NCI-H69 (cell line): ENCODE results near the gene BCKDK.
"Not testable (repeated sequence)": the region's sequence is repeated elsewhere in the genome, so short reads cannot be mapped to it uniquely, and the experiment has no call there.

ENCODE experiments used
- DNase-seq: peaks from one replicate; lab custom pipeline; 2025; lab: John Stamatoyannopoulos, UW

The BCKDK gene

DNA sequence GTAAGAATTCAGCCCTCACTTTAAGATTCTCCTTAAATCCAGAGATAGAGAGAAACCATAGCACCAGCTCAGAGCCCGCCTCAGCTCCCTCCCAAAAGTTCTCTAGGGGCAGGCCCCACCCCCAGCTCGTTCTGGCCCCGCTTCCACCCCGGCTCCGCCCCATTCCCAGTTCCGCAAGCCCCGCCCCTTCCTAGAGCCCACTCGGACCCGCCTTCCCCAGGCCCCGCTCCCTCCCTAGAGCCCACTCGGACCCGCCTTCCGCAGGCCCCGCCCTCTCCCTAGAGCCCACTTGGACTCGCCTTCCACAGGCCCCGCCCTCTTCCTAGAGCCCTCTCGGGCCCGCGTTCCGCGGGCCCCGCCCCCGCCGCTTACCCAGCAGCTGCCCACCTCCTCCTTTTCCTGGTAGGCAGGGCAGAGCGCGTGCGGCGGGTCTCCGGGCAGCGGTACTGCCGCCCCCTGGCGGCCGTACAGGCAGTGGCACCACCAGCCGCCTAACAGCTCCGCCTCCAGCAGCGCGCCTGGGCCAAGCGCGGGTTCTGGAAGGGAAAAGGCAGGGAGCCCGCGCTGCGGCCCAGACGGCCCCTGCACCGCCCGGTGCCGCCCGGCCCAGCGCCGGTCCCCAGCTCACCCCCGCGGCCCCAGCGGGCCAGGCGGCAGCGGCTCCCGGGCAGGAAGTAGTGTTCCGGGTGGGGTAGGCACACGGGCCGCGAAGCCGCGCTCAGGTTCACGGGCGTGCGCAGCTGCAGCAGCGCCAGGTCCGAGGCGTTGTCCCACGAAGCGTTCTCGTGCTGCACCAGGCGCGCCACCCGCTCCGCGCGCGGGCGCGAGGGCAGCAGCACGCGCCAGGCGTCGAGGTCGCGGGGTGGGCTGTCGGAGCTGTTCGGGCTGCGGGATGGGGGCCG is 34.2 kb downstream of the BCKDK start:
- DNase-seq: peak; percentile 100

DNA sequence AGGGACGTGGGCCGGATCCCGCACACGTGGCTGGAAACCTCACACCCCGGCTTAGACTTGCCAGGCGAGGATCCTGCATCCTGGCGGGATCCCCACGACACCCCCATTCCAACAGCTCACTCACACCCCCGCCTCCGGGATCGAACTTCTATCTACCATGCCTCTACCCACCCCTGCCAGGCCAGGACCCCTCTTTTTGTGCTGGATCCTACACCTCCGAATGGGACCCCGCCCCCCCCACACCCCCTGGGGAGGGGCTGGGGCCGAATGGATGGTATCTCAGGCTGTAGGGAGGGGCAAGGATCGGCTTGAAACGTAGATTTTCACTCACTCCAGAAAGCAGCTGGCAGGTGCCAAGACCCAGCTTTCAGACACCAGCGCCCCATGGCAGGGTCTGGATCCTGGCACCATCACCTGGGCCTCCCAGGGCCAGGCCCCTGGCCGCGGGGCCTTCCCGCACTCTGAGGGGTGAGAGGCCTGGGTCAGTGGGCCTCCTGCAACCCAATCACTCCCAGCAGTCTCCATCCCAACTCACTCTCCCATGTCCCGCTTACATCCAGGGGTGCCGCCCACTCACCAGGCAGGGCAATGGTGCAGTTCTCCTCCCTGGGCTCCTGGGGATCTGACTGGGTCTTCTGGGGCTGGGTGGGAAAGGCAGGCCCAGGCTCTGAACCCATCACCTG is 35.0 kb downstream of the BCKDK start:
- no peak for DNase-seq

DNA sequence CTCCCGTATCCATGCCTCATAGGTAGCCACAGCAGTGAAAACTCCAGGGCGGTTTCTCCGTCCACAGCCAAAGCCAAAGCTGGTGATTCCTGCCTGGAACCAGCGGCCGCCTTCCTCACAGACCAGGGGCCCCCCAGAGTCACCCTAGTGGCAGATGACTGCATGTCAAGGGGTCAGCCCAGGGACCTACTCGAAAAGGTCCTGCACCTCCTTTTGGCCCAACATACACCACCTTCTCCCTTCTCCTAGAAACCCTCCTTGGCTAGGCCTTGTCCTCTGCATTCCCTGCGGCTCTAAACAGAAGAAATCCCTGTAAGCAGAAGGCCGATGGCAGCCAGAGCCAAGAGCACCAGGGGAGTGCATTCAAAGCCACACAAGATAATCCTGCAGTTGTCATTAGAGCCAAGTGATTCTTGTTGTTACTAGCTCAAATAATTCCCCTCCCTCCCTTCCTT is 35.5 kb downstream of the BCKDK start:
- DNase-seq: no peak

DNA sequence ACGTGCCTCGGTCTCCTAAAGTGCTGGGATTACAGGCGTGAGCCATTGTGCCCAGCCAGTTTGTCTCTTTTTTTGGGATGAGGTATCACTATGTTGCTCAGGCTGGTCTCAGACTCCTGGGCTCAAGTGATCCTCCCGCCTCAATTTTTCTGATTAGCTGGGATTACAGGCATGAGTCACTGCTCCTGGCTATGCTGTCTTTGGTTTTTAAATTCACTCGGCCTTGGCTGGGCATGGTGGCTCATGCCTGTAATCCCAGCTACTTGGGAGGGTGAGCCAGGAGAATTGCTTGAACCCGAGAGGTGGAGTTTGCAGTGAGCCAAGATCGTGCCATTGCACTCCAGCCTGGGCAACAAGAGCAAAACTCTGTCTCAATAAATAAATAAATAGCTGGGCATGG is 36.2 kb downstream of the BCKDK start:
- not testable (repeated sequence) for DNase-seq

DNA sequence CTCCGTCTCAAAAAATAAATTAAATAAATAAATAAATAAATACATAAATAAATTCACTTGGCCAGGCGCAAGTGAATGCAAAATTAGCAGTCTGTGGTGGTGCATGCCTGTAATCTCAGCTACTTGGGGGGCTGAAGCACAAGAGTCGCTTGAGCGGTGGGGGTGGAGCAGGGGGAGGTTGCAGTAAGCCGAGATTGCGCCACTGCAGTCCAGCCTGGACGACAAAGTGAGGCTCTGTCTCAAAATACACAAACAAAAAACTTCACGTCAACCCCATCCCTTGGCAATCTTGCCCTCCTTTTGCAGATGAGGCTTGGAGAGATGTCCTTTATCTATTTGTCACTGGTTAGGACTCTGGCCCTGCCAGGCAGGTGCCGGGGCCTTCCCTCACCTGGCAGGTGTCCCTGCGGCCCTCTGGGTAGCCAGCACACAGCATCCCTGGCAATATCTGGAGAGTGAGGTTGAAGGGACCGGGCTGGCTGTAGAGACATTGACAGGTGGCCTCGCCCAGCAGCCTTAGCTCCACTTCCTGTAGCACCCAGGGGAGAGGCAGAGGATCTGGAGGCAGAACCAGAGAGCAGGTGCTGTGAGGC is 37.3 kb downstream of the BCKDK start:
- DNase-seq: peak; percentile 45

DNA sequence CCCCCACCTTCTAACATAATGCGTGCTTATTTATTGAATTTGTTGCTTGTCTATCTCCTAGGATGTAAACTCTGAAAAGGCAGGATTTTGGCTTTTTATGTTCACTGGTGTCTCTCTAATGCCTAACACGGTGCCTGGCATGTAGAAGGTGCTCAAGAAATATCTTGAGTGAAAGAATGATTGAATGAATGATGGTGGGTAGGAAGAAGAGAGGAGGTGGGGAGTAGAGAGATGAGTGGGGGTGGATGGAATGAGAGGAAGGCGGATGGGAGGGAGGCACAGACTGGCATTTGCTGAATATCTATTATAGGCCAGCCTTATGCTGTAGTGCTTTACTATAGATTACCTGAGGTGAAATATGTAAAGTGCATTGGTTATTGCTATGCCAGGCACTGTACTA is 39.4 kb downstream of the BCKDK start:
- DNase-seq: no peak

DNA sequence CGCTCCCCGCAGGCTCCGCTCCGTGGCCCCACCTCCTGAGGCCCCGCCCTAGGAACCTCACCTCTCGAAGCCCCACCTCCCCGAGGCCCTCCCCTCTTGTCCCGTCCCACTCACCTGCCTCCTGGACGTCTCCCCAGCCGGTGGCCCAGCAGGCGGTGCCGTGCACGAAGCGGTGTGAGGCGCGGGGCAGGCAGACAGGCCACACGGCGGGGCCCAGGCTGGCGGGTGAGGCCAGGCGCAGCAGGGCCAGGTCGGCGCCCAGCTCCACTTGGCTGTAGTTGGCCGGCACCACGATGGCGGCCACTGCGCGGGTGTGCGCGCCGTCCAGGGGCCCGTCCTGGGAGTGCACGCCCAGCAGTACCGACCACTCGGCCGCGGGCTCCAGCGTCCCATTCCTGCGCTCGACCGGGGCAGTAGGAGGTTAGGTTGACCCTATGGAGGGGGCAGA is 40.1 kb downstream of the BCKDK start:
- DNase-seq: peak; percentile 67

DNA sequence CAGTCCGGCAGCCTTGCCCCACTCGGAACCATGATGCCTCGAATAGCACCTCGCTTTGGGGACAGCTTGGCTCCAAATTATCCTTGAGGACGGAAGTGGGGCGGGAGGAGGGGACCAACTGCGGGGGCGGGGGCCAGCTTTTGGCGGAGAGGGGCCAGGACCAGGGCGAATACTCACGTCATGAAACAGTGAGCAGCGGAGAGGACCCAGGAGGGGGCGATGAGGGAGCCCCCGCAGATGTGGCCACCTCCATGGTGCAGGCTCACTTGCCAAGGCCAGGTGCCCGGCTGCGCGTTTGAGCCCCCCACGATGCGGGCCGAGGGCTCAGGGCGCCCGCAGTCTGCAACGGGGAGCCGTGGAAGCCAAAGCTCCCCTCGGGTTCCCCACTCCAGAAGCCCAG is 40.7 kb downstream of the BCKDK start:
- DNase-seq: no peak

DNA sequence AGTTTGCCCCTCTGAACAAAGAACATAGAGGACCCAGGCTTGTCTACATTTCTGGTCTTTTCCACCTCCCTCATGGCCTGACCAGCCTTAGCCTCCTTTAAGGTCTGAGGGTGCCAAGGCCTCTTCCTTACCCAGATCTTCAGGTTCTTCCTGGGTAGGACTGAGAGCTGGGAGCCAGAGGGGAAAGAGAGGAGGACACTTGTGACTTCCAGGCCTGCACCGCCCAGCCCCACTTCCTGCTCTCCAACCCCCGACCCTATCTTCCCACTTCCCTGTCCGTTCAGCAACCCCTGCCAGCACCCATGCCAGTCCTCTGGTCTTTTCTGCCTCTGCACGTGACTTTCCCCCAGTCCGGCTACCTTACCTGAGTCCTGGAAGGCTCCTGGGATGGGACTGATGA is 41.1 kb downstream of the BCKDK start:
- no peak for DNase-seq

DNA sequence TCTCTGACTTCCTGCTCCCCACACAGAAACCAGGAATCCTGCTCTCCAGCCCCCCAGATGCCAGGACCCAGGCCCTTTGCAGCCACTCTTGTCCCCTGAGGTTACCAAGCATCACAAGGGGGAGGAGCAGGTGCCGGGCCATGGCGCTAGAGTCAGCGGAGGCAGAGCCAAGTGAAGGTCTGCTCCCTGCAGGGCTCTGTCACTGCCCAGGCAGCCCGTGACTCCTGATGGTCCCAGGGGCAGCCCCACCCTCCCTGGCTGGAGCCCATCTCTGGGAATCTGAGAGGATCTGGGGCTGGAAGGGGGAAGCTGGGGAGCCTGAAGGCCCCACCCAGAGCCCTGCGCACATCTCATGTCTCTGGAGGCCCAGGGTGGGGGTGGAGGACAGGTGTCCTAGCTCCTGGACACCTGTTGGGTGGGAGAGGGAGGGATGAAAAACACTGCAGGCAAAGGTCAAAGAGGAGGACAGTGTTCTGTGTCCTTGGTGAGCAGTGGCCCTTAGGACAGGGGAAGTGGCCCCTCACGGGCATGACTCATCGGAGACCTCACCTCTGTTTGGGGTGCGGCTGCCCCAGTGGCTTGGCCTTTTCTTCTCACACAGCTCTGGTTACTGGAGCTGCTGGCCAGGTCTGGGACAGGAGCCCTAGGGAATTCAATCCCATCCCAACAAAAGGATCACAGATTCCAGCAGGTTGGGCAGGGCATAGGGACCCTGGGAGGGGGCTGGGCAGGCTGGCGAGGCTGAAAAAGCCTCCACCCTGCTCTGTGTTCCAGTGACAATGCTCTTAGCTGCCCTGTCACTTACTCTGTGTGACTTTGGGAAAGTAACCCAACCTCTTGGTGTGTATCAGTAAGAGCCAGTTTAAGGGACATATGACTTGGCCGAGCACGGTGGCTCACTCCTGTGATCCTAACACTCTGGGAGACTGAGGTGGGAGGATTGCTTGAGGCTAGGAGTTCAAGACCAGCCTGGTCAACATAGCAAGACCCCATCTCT is 42.0 kb downstream of the BCKDK start, which contains the start of gene PRSS36:
Gene PRSS36, minus strand, starts transcription at position 173 of the 997 bp plus-strand sequence. Its CDS starts 31 bp downstream, at position 142.
- no peak for DNase-seq

DNA sequence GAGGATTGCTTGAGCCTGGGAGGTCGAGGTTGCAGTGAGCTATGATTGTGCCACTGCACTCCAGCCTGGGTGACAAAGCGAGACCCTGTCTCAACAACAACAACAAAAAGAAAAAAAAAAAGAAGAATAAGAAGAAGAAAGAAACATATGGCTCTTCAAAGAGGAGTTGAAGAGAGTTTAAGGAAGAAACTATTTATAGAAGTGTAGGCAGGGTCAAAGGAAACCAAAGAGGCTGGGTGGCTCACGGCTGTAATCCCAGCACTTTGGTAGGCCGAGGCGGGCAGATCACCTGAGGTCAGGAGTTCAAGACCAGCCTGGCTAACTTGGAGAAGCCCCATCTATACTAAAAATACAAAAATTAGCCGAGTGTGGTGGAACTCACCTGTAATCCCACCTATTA is 42.8 kb downstream of the BCKDK start:
- DNase-seq: not testable (repeated sequence)

DNA sequence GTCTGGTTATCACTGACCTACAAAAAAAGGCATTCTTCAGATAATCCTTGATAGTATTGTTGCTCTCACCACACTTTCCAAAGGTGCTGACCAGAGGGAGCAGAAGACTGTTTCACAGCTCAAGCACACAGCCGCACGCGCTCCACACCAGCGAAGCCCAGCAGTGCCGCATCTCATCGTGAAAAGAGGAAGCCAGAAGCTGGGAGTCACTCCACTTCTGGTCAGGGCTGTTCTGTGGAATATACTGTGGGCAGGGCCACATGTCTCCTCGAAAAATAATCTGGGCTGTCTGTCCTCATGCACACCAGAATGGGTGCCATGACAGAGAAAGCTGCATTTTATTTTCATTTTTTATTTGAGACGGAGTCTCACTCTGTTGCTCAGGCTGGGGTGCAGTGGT is 49.0 kb downstream of the BCKDK start:
- DNase-seq: peak; percentile 38
